IMR-90 (cell line): ENCODE measurements around the gene ARHGEF18. TPM values are rescaled to one million over a fixed set of nuclear protein-coding genes. Genes with fewer than 3 reads are reported as not detected.
A peak's percentile ranks its signal among the peaks of the same experiment; 100 is the strongest.

Experiments used
- ATAC-seq: fragments of 200-7000 bp; cut with Tn5 transposase; 2 replicates; pipeline ENCODE4 v1.9.1; 2020; ENCODE audit warnings: low read depth, mild to moderate bottlenecking, moderate library complexity
- BruUV-seq: library from RNA; stranded (reverse); fragments of 400-500 nt; replicated peaks from 2 replicates; lab custom pipeline; 2021; lab: Mats Ljungman, UMichigan
- CTCF ChIA-PET: fragments of 300-600 bp; formaldehyde crosslinking; extraction: SDS; loops from one replicate; lab custom pipeline; 2021; ENCODE audit warnings: antibody characterized with exemption; lab: Yijun Ruan, JAX
- POLR2A ChIA-PET: fragments of 300-600 bp; sonication (Branson Sonifier 250); formaldehyde crosslinking; loops from one replicate; lab custom pipeline; 2022; ENCODE audit warnings: antibody characterized with exemption; ENCODE audit not compliant: unreplicated experiment; lab: Charles Lee
- DNase-seq: peaks from one replicate; pipeline ENCODE4 v3.0.0; 2013
- H2AFZ ChIP-seq: replicated peaks from 2 replicates; pipeline ENCODE3; 2013; ENCODE audit warnings: low read length, mild to moderate bottlenecking; ENCODE audit not compliant: poor library complexity
- H2AK5ac ChIP-seq: 2 replicates; pipeline ENCODE4 v1.6.1; 2013; ENCODE audit warnings: low read depth, low read length, inconsistent platforms
- H2AK9ac ChIP-seq: replicated peaks from 2 replicates; pipeline ENCODE3; 2013; ENCODE audit warnings: mild to moderate bottlenecking, low read depth, low read length, moderate library complexity; ENCODE audit not compliant: poor library complexity
- H2BK120ac ChIP-seq: 2 replicates; pipeline ENCODE4 v1.6.1; 2013; ENCODE audit warnings: low read depth, low read length, inconsistent platforms
- H2BK15ac ChIP-seq: 3 replicates; pipeline ENCODE4 v1.6.1; 2013; ENCODE audit warnings: low read depth, low read length, inconsistent platforms
- H2BK20ac ChIP-seq: 2 replicates; pipeline ENCODE4 v1.6.1; 2013; ENCODE audit warnings: low read depth, mild to moderate bottlenecking, inconsistent platforms, low read length, moderate library complexity
- H2BK5ac ChIP-seq: 2 replicates; pipeline ENCODE4 v1.6.1; 2013; ENCODE audit warnings: mild to moderate bottlenecking, low read depth, low read length, inconsistent platforms; ENCODE audit not compliant: poor library complexity, severe bottlenecking
- H3K14ac ChIP-seq: replicated peaks from 2 replicates; pipeline ENCODE4 v1.6.1; 2013; ENCODE audit warnings: low read depth, low read length, inconsistent platforms
- H3K18ac ChIP-seq: 2 replicates; pipeline ENCODE4 v1.6.1; 2013; ENCODE audit warnings: low read depth, low read length, control low read depth
- H3K23ac ChIP-seq: 2 replicates; pipeline ENCODE4 v1.6.1; 2013; ENCODE audit warnings: low read depth, low read length, inconsistent platforms
- H3K27ac ChIP-seq: 2 replicates; pipeline ENCODE4 v1.5.1; 2013; ENCODE audit warnings: mild to moderate bottlenecking, control low read depth, low read length; ENCODE audit not compliant: insufficient read depth
- H3K27me3 ChIP-seq: 2 replicates; pipeline ENCODE4 v1.6.1; 2013; ENCODE audit warnings: low read length; ENCODE audit not compliant: control insufficient read depth, insufficient read depth
- H3K36me3 ChIP-seq: 2 replicates; pipeline ENCODE4 v1.6.1; 2013; ENCODE audit warnings: low read length, mixed read lengths; ENCODE audit not compliant: control insufficient read depth, insufficient read depth
- H3K4ac ChIP-seq: 2 replicates; pipeline ENCODE4 v1.6.1; 2013; ENCODE audit warnings: low read depth, low read length, inconsistent platforms
- H3K4me1 ChIP-seq: 2 replicates; pipeline ENCODE4 v1.6.1; 2013; ENCODE audit warnings: low read length, mixed read lengths; ENCODE audit not compliant: control insufficient read depth, insufficient read depth
- H3K4me2 ChIP-seq: 2 replicates; pipeline ENCODE4 v1.6.1; 2013; ENCODE audit warnings: low read depth, mild to moderate bottlenecking, control low read depth, low read length, moderate library complexity
- H3K4me3 ChIP-seq: 2 replicates; pipeline ENCODE4 v1.5.1; 2013; ENCODE audit warnings: low read depth, mild to moderate bottlenecking, control low read depth, low read length, moderate library complexity; ENCODE audit not compliant: insufficient read depth
- H3K56ac ChIP-seq: 2 replicates; pipeline ENCODE4 v1.6.1; 2013; ENCODE audit warnings: low read length, inconsistent platforms; ENCODE audit not compliant: insufficient read depth; ENCODE audit errors: extremely low read depth
- H3K79me1 ChIP-seq, 2 experiments: 2 replicates each; pipeline ENCODE4 v1.6.1; 2013; ENCODE audit warnings: low read length in 2 of 2, inconsistent platforms in 1 of 2, low read depth in 1 of 2
- H3K9ac ChIP-seq: 2 replicates; pipeline ENCODE4 v1.6.1; 2013; ENCODE audit warnings: low read depth, low read length, control low read depth
- H3K9me1 ChIP-seq: 2 replicates; pipeline ENCODE4 v1.6.1; 2013; ENCODE audit warnings: low read length, inconsistent platforms; ENCODE audit not compliant: insufficient read depth
- H3K9me3 ChIP-seq: 2 replicates; pipeline ENCODE4 v1.6.1; 2013; ENCODE audit warnings: low read length; ENCODE audit not compliant: control insufficient read depth, insufficient read depth
- H4K20me1 ChIP-seq: 2 replicates; pipeline ENCODE4 v1.6.1; 2013; ENCODE audit warnings: low read length, inconsistent platforms; ENCODE audit not compliant: insufficient read depth
- H4K5ac ChIP-seq: 2 replicates; pipeline ENCODE4 v1.6.1; 2013; ENCODE audit warnings: mild to moderate bottlenecking, low read depth, low read length, control low read depth
- H4K8ac ChIP-seq, 2 experiments: 2 replicates each; pipeline ENCODE4 v1.6.1; 2013; ENCODE audit warnings: low read depth in 2 of 2, low read length in 2 of 2, control low read depth in 1 of 2, inconsistent platforms in 1 of 2
- H4K91ac ChIP-seq: 2 replicates; pipeline ENCODE4 v1.6.1; 2013; ENCODE audit warnings: low read depth, low read length, inconsistent platforms; ENCODE audit not compliant: insufficient read depth
- BHLHE40 ChIP-seq: fragments of 150-350 bp; IDR thresholded peaks from 2 replicates; pipeline ENCODE4 v1.6.1; 2016; ENCODE audit warnings: mild to moderate bottlenecking, low read depth, low read length
- CHD1 ChIP-seq: IDR thresholded peaks from 2 replicates; pipeline ENCODE4 v1.6.1; 2012; ENCODE audit warnings: low read depth, low read length, improper control_type of control experiment
- CTCF ChIP-seq: conservative IDR thresholded peaks from 2 replicates; pipeline ENCODE4 v1.5.1; 2012; ENCODE audit warnings: mild to moderate bottlenecking, low read depth, low read length, improper control_type of control experiment
- ELK1 ChIP-seq: fragments of 150-350 bp; IDR thresholded peaks from 2 replicates; pipeline ENCODE4 v1.6.1; 2016; ENCODE audit warnings: low read depth, mild to moderate bottlenecking, low read length, moderate library complexity, borderline replicate concordance
- MAZ ChIP-seq: IDR thresholded peaks from 2 replicates; pipeline ENCODE4 v1.6.1; 2012; ENCODE audit warnings: low read depth, mild to moderate bottlenecking, low read length, improper control_type of control experiment, moderate library complexity, borderline replicate concordance
- NFE2L2 ChIP-seq: fragments of 150-350 bp; IDR thresholded peaks from 2 replicates; pipeline ENCODE4 v1.6.1; 2016; ENCODE audit warnings: low read depth, mild to moderate bottlenecking, low read length
- POLR2A ChIP-seq: IDR thresholded peaks from 2 replicates; pipeline ENCODE4 v1.6.1; 2012; ENCODE audit warnings: mild to moderate bottlenecking, low read depth, low read length
- RAD21 ChIP-seq: IDR thresholded peaks from 2 replicates; pipeline ENCODE4 v1.6.1; 2012; ENCODE audit warnings: low read length, improper control_type of control experiment
- RCOR1 ChIP-seq: IDR thresholded peaks from 2 replicates; pipeline ENCODE4 v1.6.1; 2012; ENCODE audit warnings: mild to moderate bottlenecking, low read length, improper control_type of control experiment; ENCODE audit not compliant: insufficient replicate concordance
- RFX5 ChIP-seq: IDR thresholded peaks from 2 replicates; pipeline ENCODE4 v1.8.0; 2012; ENCODE audit warnings: low read depth, mild to moderate bottlenecking, low read length, moderate library complexity
- SMC3 ChIP-seq: fragments of 150-350 bp; IDR thresholded peaks from 2 replicates; pipeline ENCODE4 v1.6.1; 2016; ENCODE audit warnings: low read depth, mild to moderate bottlenecking, antibody characterized with exemption, low read length, moderate library complexity
- USF2 ChIP-seq: fragments of 150-350 bp; IDR thresholded peaks from 2 replicates; pipeline ENCODE4 v1.6.1; 2017; ENCODE audit warnings: mild to moderate bottlenecking, antibody characterized with exemption, low read length, low read depth
- WGBS, 2 experiments: methylation state at CpG; one replicate each; pipeline versions ENCODE4 v1.1.5 to v1.1.7; 2013; ENCODE audit warnings: missing lambda C conversion rate in 2 of 2; ENCODE audit not compliant: insufficient read length in 1 of 2; ENCODE audit errors: extremely low coverage in 2 of 2; 5-methylcytosine and 5-hydroxymethylcytosine counted together
- dilution Hi-C: fragments of 300-500 bp; cut with HindIII; formaldehyde crosslinking; loops from one replicate; pipeline ENCODE4 v1.14.3; 2018; ENCODE audit warnings: low sequenced_read_pairs; ENCODE audit not compliant: unreplicated experiment
- in situ Hi-C: fragments of 300-500 bp; cut with MboI; formaldehyde crosslinking; loops from 3 replicates; pipeline ENCODE4 v1.14.3; 2019; ENCODE audit warnings: low sequenced_read_pairs, inconsistent platforms, mixed read lengths
- intact Hi-C: fragments of 100-400 bp; cut with micrococcal nuclease; formaldehyde crosslinking; loops from 2 replicates; pipeline ENCODE4 v1.10.0; 2022
- polyA plus RNA-seq, 3 experiments: library from polyadenylated mRNA; depleted of rRNA; stranded (reverse); fragments of >200 nt; gene quantifications; 2 replicates each; pipeline ENCODE4 v1.2.3, GENCODE V29; 2012; ENCODE audit warnings: low replicate concordance in 1 of 3
- total RNA-seq: library from RNA; depleted of rRNA; stranded (reverse); fragments of >200 nt; gene quantifications from 2 replicates; pipeline ENCODE4 v1.2.3, GENCODE V29; 2012

ARHGEF18 gene
- total and polyA plus RNA-seq, 2 of the 4 experiments (the other 2 are of a cell fraction) = 11.6 to 12.4 TPM

GRCh38 chr19:7393939-7394730 is 45.4 kb downstream of the ARHGEF18 start:
- Histone ChIP-seq H3K23ac (peak overlapping the region; percentile 64; the same call in 1 of the 2 replicates), H2BK15ac (no peak overlapping the region), H2BK5ac (peak overlapping the region; percentile 30), H2BK120ac (no peak overlapping the region), H2AK5ac (0 out of 2 replicates have a peak overlapping the region, but pooled peaks have one; percentile 33), H3K79me1 (peaks cover 12 to 32% of the 10 kb centered on the region in 2 experiments), H3K9me1 (peaks cover 2% of the 10 kb centered on the region; the same call in 1 of the 2 replicates), H2AK9ac (peak overlapping the region; percentile 96), H3K4me1 (peaks cover 6% of the 10 kb centered on the region), H3K9ac (peak overlapping the region; percentile 85), H3K14ac (peak overlapping the region; percentile 97), H3K36me3 (no peaks in the 10 kb centered on the region), H3K27ac (peak overlapping the region; percentile 24), H3K18ac (peak overlapping the region; percentile 20; the same call in 1 of the 2 replicates), H3K4me2 (peak overlapping the region; percentile 85), H4K20me1 (peaks cover 28% of the 10 kb centered on the region), H2BK20ac (no peak overlapping the region), H3K4ac (peak overlapping the region; percentile 91), H4K8ac (peak overlapping the region; percentile 35 to 78; a peak in 2 of 4 replicates), H3K27me3 (no peaks in the 10 kb centered on the region), H3K9me3 (no peaks in the 10 kb centered on the region), H3K56ac (peak overlapping the region; percentile 46; the same call in 1 of the 2 replicates), H3K4me3 (peak overlapping the region; percentile 86), H4K91ac (0 out of 2 replicates have a peak overlapping the region, but pooled peaks have one; percentile 20), H2AFZ (peak overlapping the region; percentile 95), H4K5ac (peak overlapping the region; percentile 69; the same call in 1 of the 2 replicates)
- DNase-seq (no peak), ATAC-seq (no peak)
- ChIA-PET CTCF (no interaction called here), POLR2A (interaction anchor here (0.9 kb wide), 1 partner anchor 9 kb away, joined by 3 read pairs; no protein-coding TSS in a partner anchor)
- dilution Hi-C loops = no loop called here
- no peak for TF ChIP-seq SMC3
- TF ChIP-seq RCOR1 = no peak
- TF ChIP-seq MAZ = no peak
- no peak for TF ChIP-seq POLR2A
- no peak for TF ChIP-seq USF2
- no peak for TF ChIP-seq NFE2L2
- TF ChIP-seq CTCF = no peak
- no peak for TF ChIP-seq ELK1
- no peak for TF ChIP-seq RAD21
- TF ChIP-seq BHLHE40 = no peak
- no peak for TF ChIP-seq RFX5
- no peak for TF ChIP-seq CHD1
- 3% methylated on average over 5 of the region's 13 CpGs; no CpG with 5 or more reads in 1 of the 2 experiments for WGBS, 2 experiments
- in situ Hi-C loops = no loop called here
- BruUV-seq = no TSS peak
- intact Hi-C loops = no loop called here
